ENCODE data around the gene URB1. TPM values are rescaled to one million over a fixed set of nuclear protein-coding genes. Genes with fewer than 3 reads are reported as not detected.

The URB1 gene
- total and polyA plus RNA-seq, 9 of the 15 experiments (the other 6 are each of a cell fraction or from before 2014, with no cell fraction given), result 0.97 to 53.6 (median 21.5) TPM

DNA sequence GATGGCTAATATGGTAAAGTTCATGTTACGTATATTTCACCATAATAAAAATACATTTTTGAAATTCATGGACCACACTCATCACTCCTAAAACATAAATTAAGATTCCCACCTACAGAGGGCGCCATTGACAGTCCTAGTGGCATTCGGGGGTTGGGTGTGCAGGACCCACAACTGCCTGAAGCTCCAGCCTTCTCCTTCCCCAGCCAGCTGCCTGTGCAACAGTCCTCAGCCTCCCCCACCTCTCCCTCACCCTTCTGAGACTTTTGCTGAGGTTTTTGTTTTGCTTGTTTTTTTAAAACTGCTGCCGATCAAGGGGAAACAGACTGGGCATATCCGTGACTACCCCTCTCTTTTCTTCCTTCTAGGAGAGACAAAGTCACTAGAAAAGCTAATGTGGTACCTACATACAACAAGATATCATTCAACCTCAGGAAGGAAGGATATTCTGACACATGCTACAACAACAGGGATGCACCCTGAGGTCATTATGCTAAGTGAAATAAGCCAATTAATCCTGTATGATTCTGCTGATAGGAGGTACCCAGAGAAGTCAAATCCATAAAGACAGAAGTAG, 10.5 kb upstream of the URB1 start (continued):
- TF ChIP-seq, protein P1, sequence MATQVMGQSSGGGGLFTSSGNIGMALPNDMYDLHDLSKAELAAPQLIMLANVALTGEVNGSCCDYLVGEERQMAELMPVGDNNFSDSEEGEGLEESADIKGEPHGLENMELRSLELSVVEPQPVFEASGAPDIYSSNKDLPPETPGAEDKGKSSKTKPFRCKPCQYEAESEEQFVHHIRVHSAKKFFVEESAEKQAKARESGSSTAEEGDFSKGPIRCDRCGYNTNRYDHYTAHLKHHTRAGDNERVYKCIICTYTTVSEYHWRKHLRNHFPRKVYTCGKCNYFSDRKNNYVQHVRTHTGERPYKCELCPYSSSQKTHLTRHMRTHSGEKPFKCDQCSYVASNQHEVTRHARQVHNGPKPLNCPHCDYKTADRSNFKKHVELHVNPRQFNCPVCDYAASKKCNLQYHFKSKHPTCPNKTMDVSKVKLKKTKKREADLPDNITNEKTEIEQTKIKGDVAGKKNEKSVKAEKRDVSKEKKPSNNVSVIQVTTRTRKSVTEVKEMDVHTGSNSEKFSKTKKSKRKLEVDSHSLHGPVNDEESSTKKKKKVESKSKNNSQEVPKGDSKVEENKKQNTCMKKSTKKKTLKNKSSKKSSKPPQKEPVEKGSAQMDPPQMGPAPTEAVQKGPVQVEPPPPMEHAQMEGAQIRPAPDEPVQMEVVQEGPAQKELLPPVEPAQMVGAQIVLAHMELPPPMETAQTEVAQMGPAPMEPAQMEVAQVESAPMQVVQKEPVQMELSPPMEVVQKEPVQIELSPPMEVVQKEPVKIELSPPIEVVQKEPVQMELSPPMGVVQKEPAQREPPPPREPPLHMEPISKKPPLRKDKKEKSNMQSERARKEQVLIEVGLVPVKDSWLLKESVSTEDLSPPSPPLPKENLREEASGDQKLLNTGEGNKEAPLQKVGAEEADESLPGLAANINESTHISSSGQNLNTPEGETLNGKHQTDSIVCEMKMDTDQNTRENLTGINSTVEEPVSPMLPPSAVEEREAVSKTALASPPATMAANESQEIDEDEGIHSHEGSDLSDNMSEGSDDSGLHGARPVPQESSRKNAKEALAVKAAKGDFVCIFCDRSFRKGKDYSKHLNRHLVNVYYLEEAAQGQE (IDR thresholded peaks at IDR 0.05; ENCODE audit: borderline replicate concordance), result peak; percentile 84
- TF ChIP-seq, protein P1 (CRISPR knock-in tag; IDR thresholded peaks at IDR 0.05; ENCODE audit: low read depth), result no peak
- TF ChIP-seq, protein P2, sequence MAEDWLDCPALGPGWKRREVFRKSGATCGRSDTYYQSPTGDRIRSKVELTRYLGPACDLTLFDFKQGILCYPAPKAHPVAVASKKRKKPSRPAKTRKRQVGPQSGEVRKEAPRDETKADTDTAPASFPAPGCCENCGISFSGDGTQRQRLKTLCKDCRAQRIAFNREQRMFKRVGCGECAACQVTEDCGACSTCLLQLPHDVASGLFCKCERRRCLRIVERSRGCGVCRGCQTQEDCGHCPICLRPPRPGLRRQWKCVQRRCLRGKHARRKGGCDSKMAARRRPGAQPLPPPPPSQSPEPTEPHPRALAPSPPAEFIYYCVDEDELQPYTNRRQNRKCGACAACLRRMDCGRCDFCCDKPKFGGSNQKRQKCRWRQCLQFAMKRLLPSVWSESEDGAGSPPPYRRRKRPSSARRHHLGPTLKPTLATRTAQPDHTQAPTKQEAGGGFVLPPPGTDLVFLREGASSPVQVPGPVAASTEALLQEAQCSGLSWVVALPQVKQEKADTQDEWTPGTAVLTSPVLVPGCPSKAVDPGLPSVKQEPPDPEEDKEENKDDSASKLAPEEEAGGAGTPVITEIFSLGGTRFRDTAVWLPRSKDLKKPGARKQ (CRISPR knock-in tag; IDR thresholded peaks at IDR 0.05), result 0 out of 2 replicates have a peak, but pooled peaks have one; percentile 32
